ENCODE data around the gene SPECC1L.
"Not testable (repeated sequence)": the region's sequence is repeated elsewhere in the genome, so short reads cannot be mapped to it uniquely, and the experiment has no call there.

Gene SPECC1L

DNA sequence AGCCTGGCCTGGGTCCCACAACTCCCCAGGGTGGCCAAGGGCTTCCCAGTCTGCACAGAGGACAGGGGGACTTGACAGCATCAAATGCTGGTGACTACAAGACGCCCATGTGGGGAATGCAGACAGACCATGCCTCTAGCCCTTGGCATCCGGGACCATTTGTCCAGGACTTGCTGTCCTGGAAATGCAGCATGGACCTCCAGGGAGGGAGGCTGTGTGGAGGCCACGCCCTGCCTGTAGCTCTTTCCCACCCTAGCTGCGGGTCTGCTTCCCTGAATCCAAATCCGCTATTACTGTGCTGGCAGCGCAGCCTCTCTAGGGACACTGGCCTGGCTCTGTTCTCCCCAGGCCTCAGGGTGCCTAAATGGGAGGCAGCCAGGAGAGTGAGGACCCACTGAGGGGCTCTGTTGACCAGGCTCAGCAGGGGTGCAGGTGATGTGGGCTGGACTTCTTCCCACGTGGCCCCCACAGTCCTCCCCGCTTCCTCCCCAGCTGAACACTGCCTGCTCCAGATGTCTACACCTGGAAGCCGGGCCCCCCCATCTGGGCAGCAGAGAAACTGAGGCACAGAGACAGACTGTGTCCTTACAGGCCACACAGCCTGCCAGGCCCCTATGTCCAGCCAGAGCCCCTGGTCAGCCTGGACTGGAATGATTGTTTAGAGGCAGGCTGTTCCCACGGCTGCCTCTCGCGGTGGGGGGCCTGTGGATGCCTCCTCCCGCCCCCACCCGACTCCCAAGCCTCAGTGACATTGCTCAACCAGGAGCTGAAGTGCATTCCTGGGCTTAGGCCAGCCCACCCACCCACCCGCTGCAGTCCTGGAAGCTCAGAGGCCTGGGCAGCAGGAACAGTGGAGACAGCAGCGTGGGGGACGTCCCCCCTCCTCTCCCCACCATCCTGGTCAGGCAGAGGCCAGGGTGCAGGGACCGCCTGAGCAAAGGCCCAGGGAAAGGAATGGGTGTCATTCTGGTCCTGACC is 24.8 kb upstream of the SPECC1L start:
- not testable (repeated sequence) for DNase-seq (ENCODE audit: low read depth)

DNA sequence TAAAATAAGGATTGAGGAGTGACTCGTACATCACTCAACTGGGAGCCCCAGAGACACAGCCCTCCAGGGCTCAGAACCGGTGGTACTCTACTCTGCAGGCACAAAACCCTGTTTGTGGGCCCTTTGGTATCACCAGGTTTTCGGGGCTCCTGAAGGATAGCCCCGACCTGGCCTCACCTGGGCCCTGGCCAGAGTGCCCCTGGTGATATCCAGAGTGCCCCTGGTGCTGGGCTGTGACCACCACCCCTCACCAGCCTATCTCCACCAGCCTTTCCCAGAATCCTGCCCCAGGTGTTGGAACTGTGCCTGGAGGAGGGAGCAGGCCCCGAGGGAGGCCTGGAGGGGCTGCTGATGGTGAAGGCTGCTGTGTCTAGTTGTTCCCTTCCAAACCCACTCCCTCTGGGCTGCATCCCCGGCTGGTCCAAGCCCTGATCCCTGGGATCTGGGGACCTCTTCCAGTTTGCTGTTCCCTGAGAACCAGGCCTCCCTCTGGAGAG is 23.6 kb upstream of the SPECC1L start:
- no peak for DNase-seq (ENCODE audit: low read depth)

DNA sequence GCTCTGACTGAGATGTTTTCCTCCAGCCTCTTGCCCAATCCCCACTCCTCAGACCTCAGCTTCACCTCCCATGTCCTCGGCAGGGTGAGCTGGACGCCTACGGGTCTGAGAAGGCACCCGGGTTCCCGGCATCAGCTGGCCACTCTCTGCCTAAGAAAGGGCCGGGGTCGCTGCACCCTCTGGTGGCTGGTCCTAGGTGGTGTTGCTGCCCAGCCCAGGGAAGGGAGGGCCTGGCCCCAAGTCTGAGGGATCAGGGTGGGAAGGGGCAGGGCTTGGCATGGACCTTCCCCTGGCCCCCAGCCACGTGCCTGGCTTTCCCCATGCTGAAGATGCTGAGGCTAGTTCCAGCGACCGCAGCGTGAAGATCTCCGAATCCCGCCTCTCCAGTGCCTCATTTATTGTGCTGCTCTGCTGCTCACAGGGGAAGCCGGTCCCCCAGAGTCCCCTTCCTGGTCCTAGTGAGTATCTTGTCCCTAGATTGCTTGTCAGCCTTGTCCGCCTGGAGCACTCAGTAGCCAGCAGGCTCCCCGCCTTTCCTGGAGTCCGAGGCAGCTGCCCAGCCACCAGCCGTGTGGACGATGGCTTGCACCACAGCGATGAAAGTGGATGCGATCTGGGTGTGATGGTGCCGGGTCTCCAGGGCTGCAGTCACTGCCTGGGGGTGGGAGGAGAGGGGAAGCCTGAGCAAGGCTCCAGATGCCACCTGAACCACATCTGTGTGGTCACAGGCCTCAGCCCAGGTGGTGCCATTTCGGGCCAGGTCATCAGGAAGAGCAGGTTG is 22.9 kb upstream of the SPECC1L start:
- peak; percentile 32 for DNase-seq (ENCODE audit: low read depth)

DNA sequence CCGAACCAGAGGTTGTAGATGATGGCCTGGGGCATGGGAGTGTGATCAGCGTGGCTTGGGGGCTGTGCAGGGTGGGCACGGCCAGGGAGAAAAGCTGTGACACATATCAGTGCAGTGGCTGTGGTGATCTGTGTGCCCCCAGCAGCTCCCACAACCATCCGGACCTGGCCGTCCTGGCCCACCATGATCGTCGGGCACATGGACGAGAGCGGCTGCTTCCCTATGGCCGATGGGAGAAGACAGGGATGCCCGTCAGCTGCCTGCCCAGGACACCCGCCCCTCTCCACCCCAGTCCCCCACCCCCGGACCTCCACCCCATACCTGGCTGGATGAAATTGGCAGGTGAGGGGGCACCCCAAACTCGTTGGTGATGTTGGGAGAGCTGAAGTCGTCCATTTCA is 22.0 kb upstream of the SPECC1L start:
- DNase-seq (ENCODE audit: low read depth): not testable (repeated sequence)

DNA sequence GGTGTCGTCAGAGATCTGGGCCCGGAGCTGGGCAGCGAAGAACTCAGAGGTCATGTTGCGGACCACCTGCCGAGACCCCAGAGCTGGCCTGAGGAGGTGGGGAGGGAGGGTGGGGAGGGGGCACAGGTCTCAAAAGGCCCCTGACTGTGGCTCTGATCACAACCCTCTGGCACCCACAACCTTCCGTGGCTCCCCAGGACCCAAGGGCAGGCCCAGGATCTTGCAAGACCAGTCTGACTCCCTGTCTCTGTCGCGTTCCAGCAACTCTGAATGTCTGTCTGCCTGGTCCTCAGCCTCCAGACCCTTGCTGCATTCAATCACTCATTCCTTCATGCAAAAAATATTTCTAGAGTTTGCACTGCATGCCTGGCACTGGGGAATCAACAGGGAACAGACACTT is 21.2 kb upstream of the SPECC1L start:
- DNase-seq (ENCODE audit: low read depth): not testable (repeated sequence)

DNA sequence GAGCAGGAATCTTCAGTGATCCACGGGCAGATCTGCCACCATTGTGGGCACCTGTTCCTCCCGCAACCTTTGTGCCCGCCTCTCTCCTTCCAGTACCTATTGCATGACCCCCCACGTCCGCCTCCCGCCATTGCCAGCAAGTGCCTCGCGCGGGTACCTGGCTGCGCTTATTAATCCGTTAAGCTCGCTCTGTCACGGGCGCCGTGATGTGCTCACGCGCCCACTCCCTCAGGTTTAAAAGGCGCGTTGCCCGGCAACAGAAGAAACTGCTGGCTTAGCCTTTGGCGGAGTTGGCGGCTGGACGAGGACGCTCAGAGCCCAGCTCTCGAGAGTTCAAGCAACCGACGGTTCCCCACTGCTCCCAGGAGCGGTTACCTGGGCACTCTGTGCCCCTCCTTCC is 19.3 kb upstream of the SPECC1L start:
- not testable (repeated sequence) for DNase-seq (ENCODE audit: low read depth)

DNA sequence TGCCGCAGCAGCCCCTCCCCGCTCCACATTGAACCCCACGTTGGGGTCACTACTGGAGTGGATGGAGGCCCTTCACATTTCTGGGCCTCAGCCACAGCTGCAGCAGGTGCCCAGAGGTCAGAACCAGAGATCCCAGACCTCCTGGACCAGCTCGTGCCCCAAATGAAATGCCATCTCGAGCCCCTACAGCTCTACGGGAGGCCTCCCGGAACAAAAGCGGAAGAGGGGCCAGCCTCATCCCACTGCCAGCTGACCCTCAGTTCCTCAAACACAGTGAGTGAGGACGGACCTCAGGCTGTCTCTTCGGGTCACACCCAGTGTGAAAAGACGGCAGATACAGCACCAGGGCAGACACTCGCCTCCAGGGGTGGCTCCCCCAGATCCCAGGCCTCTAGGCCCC is 17.5 kb upstream of the SPECC1L start:
- DNase-seq (ENCODE audit: low read depth): not testable (repeated sequence)

DNA sequence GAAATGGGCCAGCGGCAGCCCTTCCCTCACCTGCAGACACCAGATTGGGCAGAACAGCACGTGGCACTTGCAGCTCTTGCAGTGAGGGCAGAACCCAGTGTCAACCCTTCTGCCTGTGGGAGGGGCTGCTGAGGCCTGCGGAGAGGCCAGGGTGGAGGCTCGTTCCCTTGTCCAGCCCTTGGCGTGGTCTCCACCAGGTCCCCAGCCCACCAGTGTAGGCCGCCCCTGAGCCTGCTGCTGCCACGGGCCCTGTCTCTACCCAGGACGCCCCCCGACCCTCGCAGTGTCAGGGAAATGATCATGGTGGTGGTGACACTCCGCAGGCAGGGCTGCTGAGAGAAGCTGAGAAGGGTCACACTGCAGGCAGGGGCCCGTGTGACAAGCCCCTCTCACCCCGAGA is 14.5 kb upstream of the SPECC1L start:
- DNase-seq (ENCODE audit: low read depth): not testable (repeated sequence)

DNA sequence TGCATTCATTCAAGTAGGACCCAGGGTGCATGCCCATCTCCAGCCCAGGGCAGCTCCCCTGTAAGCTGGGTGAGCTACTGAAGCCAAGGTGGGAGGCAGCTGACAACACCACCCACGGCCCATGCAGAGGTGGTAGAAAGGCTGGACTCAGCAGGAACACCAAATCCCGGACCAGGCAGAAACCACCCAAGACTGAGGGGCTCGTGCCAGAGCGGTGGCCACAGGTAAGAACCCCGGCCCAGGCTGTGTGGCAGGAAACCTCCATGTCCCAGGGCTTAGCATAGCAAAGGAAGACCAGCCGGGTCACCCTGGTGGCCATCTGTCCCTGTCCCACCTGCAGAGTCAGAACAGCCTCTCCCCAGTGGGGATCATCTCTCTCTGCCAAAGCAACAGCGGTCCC is 13.9 kb upstream of the SPECC1L start:
- DNase-seq (ENCODE audit: low read depth): not testable (repeated sequence)

DNA sequence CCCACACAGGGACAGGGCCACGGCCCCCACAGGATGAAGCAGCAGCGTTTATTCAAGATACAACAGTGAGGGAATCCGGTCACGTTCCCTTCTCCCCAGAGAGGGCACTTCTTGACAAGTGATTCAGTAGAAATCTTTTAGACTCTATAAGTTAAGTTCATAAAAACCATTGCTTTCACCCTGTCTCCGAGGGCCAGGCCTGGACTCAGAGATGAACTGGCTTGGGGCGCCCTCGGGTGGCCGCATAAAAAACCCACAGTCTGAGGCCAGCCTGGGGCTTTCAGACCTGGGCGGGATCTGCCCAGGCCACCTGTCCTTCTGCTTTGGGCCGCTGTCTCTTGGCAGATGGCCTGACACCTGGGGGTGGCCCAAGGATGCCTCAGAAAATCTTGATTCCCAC is 11.2 kb upstream of the SPECC1L start:
- DNase-seq (ENCODE audit: low read depth): peak; percentile 64

DNA sequence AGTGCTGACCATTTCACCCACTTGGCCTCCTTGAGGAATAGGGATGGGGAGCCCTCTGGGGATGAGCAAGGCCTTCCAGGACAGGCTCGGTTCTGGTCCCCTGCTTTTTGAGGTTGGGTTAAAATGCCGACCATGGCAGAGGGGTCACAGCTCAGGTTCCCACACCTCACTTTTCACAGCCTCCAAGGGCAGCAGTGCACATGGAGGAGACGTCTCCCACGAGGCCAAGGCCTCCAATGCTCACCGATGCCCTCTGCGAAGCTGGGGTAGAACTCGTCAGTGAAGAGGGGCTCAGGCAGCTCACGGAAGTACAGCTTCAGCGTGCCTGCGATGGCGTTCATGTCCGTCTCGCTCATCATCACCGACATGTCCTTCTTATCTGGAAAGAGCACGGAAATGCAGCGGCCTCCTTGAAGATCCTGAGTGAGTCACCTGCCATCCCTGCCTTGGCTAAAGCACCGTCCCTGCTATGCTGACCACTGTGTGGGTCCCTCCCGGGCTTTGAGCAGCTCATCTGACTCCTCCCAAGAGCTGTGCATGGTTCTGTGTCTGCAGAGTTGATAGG is 8.4 kb upstream of the SPECC1L start:
- DNase-seq (ENCODE audit: low read depth): not testable (repeated sequence)

DNA sequence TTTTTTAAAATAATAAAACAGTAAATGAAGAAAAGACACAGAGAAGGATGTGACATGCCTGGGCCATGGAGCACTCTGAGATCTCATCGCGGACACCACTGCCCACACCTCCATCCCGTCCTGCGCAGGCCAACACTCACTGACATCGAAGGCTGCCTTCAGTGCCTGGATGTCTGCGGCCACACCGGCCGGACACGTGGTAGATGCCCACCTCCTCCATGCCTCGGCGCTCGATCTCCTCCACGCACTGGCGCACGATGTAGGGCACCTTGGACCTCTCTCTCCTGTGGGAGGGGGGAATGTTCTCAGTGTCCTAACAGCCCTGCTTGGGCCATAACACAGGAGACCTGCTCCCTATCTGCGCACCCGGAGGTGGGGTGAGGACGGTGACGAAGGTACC is 7.2 kb upstream of the SPECC1L start:
- not testable (repeated sequence) for DNase-seq (ENCODE audit: low read depth)

DNA sequence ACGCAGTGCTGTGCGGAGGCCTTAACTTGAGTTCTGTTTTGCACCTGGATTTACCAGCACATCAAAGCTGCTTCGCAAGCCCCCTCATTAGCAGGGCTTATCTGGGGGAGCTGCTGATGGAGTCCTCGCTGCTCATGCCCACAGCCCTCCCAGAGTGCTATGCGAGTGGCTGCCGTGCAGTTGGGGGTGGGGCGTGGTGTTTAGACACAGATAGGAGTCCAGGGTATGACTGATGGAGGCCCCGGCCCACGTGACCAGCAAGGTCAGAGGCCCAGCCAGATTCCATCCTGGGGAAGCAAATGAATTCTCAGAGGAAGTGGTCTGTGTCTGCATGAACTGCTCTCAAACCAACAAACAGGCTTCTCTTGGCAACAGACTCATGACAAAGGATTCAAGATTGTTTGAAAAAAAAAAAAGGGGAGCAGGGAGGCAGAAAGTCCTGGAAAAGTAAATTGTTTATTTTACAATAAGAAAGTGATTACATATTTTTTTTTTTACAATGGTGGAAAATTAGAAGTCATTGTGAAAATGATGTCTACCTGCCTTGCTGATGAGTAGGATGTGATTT is 6.2 kb upstream of the SPECC1L start:
- not testable (repeated sequence) for DNase-seq (ENCODE audit: low read depth)

DNA sequence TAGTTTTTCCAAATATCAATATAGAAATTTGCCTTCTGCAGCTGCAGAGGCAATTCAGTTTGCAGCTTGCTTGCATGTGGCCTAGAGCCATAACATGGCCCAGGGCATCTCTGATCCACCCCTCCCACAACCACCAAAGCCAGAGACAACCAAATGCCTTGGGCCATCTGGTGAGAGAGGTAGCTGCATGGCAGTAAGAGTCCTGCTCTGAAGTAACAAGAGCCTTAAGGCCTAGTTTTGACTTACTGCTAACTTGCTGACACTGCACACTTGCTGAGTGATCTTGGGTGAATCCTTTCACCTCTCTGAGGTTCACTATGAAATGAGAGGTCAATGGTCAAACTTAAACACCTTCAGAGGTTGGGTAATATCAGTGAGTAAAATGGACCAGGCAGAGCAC is 4.9 kb upstream of the SPECC1L start:
- no peak for DNase-seq (ENCODE audit: low read depth)

DNA sequence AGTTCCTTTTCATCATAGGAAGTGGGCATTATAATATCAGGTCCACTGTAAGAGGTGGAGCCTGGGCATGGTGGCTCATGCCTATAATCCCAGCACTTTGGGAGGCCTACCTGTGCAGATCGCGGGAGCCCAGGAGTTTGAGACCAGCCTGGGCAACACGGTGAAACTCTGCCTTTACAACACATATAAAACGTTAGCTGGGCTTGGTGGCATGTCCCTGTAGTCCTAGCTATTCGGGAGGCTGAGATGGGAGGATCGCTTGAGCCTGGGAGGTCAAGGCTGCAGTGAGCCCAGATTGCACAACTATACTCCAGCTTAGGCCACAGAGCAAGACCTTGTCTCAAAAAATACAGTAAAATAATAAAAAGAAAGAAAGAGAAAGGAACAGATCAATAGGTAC is 4.1 kb upstream of the SPECC1L start:
- not testable (repeated sequence) for DNase-seq (ENCODE audit: low read depth)

DNA sequence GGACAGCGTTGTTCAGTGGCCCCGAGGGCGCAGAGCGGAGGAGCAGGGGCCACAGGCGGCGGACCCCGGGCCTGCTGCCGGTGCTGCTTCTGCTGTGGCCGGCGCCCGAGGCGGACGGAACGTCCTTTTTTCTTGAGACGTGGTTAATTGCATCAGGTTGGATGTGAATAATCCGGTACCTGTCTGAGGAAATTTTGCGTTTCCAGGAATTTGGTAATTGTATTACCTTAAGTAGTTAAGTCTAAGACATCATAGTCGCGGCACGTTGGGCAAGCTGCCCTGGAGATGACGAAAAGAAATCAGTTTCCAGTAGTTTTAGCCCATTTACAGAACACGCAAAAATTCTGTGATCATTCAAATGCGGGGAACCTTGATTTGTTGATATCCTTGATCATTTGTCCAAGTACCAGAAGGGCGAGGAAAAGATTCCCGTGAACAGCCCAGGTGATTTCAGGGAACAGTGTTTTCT is 789 bp downstream of the SPECC1L start:
- no peak for DNase-seq (ENCODE audit: low read depth)

DNA sequence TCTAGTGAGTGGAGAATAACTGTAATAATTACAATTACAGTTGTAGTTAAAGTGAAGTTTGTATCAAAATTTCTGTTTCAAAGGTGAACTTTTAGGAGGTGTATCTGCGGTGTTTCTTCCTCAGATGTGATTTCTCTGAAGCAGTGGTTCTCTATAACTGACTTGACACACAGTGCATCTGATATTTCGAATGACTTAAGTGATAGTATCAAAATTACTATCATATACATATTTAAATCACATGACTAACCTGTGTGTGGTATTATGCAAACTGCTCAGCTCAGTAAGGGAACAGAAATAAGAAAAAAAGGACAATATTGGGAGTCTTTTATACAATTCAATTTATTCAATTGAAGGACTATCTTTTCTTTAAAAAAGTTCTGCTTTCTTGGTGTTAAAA is 2.4 kb downstream of the SPECC1L start:
- not testable (repeated sequence) for DNase-seq (ENCODE audit: low read depth)

DNA sequence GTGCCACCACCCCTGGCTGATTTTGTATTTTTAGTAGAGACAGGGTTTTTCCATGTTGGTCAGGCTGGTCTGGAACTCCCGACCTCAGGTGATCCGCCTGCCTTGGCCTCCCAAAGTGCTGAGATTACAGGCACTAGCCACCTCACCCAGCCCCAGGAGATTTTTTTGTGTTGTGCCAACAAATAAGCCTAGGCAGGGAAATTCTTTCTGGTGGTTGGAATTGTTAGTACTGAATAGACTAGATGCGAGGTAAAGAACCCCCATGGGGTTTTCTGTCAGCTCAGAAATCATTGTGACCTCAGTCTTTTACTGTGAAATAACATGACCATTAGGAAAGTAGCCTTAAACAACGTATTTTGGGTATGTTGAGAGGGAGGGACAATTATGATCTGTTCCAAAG is 3.3 kb downstream of the SPECC1L start:
- DNase-seq (ENCODE audit: low read depth): not testable (repeated sequence)

DNA sequence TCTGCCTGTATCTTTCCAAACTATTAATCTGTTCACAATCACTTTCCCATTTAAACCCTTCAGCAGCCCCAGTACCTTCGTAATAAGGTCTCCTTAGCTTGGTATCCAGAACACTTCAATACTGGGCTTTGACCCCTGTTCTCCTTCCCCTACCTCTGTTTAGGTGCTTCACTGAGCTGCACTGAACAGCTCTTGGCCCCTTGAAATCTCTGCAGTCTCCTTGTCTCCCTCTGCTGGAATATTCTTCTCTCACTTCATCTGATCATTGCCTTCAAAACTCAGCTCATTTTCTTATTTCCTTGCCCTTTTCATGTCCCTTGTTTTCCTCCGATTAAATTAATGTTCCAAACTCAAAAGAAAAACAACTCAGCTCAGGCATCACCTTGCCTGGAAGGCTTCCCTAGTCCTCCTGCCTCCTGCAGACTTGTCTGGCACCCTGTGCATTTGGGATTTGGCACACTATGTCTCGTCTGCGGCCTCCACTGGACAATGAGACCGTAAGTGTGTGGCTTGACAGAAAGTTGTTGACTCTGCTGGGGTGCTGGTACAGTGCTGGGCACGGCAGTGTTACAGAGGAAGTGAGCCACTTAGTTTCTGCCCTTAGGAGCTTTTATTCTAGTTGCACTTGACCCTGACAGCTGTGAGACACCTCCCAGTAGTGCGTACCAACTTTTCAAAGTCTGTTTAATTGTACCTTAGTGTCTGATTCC is 4.2 kb downstream of the SPECC1L start:
- DNase-seq (ENCODE audit: low read depth): not testable (repeated sequence)

DNA sequence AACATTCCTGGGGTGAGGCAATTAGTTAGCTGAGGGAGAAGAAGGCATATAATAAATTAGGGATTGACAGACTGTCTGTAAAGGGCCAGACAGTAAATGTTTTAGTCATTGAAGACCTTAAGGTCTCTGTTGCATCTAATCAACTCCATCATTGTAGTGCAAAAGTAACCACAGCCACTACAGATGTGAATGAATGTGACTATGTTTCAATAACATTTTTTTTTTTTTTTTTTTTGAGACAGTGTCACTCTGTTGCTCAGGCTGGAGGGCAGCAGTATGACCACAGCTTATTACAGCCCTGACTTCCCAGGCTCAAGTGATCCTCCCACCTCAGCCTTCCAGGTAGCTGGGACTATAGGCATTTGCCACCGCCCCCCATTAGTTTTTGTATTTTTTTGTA is 9.7 kb downstream of the SPECC1L start:
- DNase-seq (ENCODE audit: low read depth): not testable (repeated sequence)

DNA sequence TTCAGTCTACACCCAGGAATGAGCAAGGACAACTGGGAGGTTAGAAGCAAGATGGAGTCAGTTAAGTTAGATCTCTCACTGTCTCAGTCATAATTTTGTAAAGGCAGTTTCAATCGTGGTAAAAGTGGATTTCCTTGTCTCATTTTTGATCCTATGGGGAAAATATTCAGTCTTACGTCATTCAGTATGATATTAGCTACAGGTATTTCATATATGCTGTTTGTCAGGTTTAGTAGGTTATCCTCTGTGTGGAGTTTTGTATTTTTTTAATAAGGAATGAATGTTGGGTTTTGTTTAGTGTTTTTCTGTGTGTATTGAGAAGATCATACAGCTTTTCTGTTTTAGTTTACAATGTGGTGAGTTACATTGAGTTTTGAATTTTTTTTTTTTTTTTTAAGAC is 11.8 kb downstream of the SPECC1L start:
- DNase-seq (ENCODE audit: low read depth): no peak

All from activated T-cell treated with anti-CD3 and anti-CD28 coated beads for 1 hour (primary cell).